ENCODE results near the gene COL11A1.

Gene COL11A1

GRCh38 chr1:102901996-102902395 lies 206.3 kb downstream of the COL11A1 start:
- TF ChIP-seq CTCF (IDR thresholded peaks at IDR 0.05; ENCODE audit: borderline replicate concordance, extremely low read depth, low read length, poor library complexity, severe bottlenecking): no peak
- no peak for TF ChIP-seq EZH2 (IDR thresholded peaks at IDR 0.05; ENCODE audit: borderline replicate concordance, low read depth, low read length, severe bottlenecking)
- H3K79me2 ChIP-seq (ENCODE audit: insufficient read depth, low read length): no peaks in the 10 kb centered on the region
- no peak for ATAC-seq (ENCODE audit: insufficient read depth, low read depth)

GRCh38 chr1:102899935-102900334 lies 208.4 kb downstream of the COL11A1 start:
- H3K27ac ChIP-seq (ENCODE audit: low read length): no peak overlapping the region
- DNase-seq: no peak
- no peaks in the 10 kb centered on the region for H3K27me3 ChIP-seq (ENCODE audit: insufficient read depth, low read length, poor library complexity)
- H4K20me1 ChIP-seq (ENCODE audit: insufficient read depth, low read length): no peaks in the 10 kb centered on the region
- H3K9ac ChIP-seq (ENCODE audit: low read depth, low read length): no peak overlapping the region
- H3K79me2 ChIP-seq (ENCODE audit: insufficient read depth, low read length): no peaks in the 10 kb centered on the region
- no peak for ATAC-seq (ENCODE audit: insufficient read depth, low read depth)
- no peaks in the 10 kb centered on the region for H3K9me3 ChIP-seq (ENCODE audit: insufficient read depth, low read length, severe bottlenecking)
- TF ChIP-seq EZH2 (IDR thresholded peaks at IDR 0.05; ENCODE audit: borderline replicate concordance, low read depth, low read length, severe bottlenecking): no peak
- no peak for TF ChIP-seq CTCF (IDR thresholded peaks at IDR 0.05; ENCODE audit: borderline replicate concordance, extremely low read depth, low read length, poor library complexity, severe bottlenecking)
- H3K36me3 ChIP-seq (ENCODE audit: insufficient read depth, low read length): no peaks in the 10 kb centered on the region
- H2AFZ ChIP-seq (ENCODE audit: low read depth, low read length): no peak overlapping the region
- no peak overlapping the region for H3K4me3 ChIP-seq (ENCODE audit: low read depth in 1 of 2, low read length in 2 of 2)
- H3K4me2 ChIP-seq (ENCODE audit: insufficient read depth, low read length): no peak overlapping the region
- no peaks in the 10 kb centered on the region for H3K4me1 ChIP-seq (ENCODE audit: insufficient read depth, low read length)

More at GRCh38 chr1:102901996-102902395, 206.3 kb downstream of the COL11A1 start:
- no peaks in the 10 kb centered on the region for H3K27me3 ChIP-seq (ENCODE audit: insufficient read depth, low read length, poor library complexity)
- no peaks in the 10 kb centered on the region for H4K20me1 ChIP-seq (ENCODE audit: insufficient read depth, low read length)
- no peaks in the 10 kb centered on the region for H3K36me3 ChIP-seq (ENCODE audit: insufficient read depth, low read length)
- no peak overlapping the region for H2AFZ ChIP-seq (ENCODE audit: low read depth, low read length)
- no peak for DNase-seq
- H3K9ac ChIP-seq (ENCODE audit: low read depth, low read length): no peak overlapping the region
- H3K9me3 ChIP-seq (ENCODE audit: insufficient read depth, low read length, severe bottlenecking): no peaks in the 10 kb centered on the region
- H3K4me2 ChIP-seq (ENCODE audit: insufficient read depth, low read length): no peak overlapping the region
- H3K4me1 ChIP-seq (ENCODE audit: insufficient read depth, low read length): no peaks in the 10 kb centered on the region
- H3K4me3 ChIP-seq (ENCODE audit: low read depth in 1 of 2, low read length in 2 of 2): no peak overlapping the region
- no peak overlapping the region for H3K27ac ChIP-seq (ENCODE audit: low read length)

GRCh38 chr1:102897557-102897956 lies 210.8 kb downstream of the COL11A1 start:
- H3K4me3 ChIP-seq (ENCODE audit: low read depth in 1 of 2, low read length in 2 of 2): no peak overlapping the region
- H3K27ac ChIP-seq (ENCODE audit: low read length): no peak overlapping the region
- H2AFZ ChIP-seq (ENCODE audit: low read depth, low read length): no peak overlapping the region
- no peaks in the 10 kb centered on the region for H3K79me2 ChIP-seq (ENCODE audit: insufficient read depth, low read length)
- no peak for TF ChIP-seq EZH2 (IDR thresholded peaks at IDR 0.05; ENCODE audit: borderline replicate concordance, low read depth, low read length, severe bottlenecking)
- H3K27me3 ChIP-seq (ENCODE audit: insufficient read depth, low read length, poor library complexity): no peaks in the 10 kb centered on the region
- H3K36me3 ChIP-seq (ENCODE audit: insufficient read depth, low read length): no peaks in the 10 kb centered on the region
- H4K20me1 ChIP-seq (ENCODE audit: insufficient read depth, low read length): no peaks in the 10 kb centered on the region
- no peak for DNase-seq
- no peaks in the 10 kb centered on the region for H3K4me1 ChIP-seq (ENCODE audit: insufficient read depth, low read length)
- H3K9me3 ChIP-seq (ENCODE audit: insufficient read depth, low read length, severe bottlenecking): no peaks in the 10 kb centered on the region
- H3K4me2 ChIP-seq (ENCODE audit: insufficient read depth, low read length): no peak overlapping the region
- ATAC-seq (ENCODE audit: insufficient read depth, low read depth): no peak
- H3K9ac ChIP-seq (ENCODE audit: low read depth, low read length): no peak overlapping the region

GRCh38 chr1:102896771-102897170 lies 211.6 kb downstream of the COL11A1 start:
- Histone ChIP-seq H2AFZ (ENCODE audit: low read depth, low read length) (no peak overlapping the region), H3K9me3 (ENCODE audit: insufficient read depth, low read length, severe bottlenecking) (no peaks in the 10 kb centered on the region), H3K4me2 (ENCODE audit: insufficient read depth, low read length) (no peak overlapping the region), H3K36me3 (ENCODE audit: insufficient read depth, low read length) (no peaks in the 10 kb centered on the region), H3K9ac (ENCODE audit: low read depth, low read length) (no peak overlapping the region), H3K4me1 (ENCODE audit: insufficient read depth, low read length) (no peaks in the 10 kb centered on the region), H3K79me2 (ENCODE audit: insufficient read depth, low read length) (no peaks in the 10 kb centered on the region), H3K27me3 (ENCODE audit: insufficient read depth, low read length, poor library complexity) (no peaks in the 10 kb centered on the region), H3K27ac (ENCODE audit: low read length) (no peak overlapping the region), H4K20me1 (ENCODE audit: insufficient read depth, low read length) (no peaks in the 10 kb centered on the region), H3K4me3 (ENCODE audit: low read depth in 1 of 2, low read length in 2 of 2) (no peak overlapping the region)
- DNase-seq (no peak), ATAC-seq (ENCODE audit: insufficient read depth, low read depth) (no peak)
- TF ChIP-seq CTCF (IDR thresholded peaks at IDR 0.05; ENCODE audit: borderline replicate concordance, extremely low read depth, low read length, poor library complexity, severe bottlenecking) (no peak), EZH2 (IDR thresholded peaks at IDR 0.05; ENCODE audit: borderline replicate concordance, low read depth, low read length, severe bottlenecking) (no peak)

Data from DND-41 (cell line).